ENCODE results near the gene IL6R.

- TF ChIP-seq CTCF (IDR thresholded peaks at IDR 0.05): no peak
- no peak for TF ChIP-seq POLR2A (IDR thresholded peaks at IDR 0.05)
Measured at GRCh38 chr1:154492115-154492514, 87.0 kb downstream of the IL6R start.
